Measurements from ENCODE around the gene CABP1. TPM values are rescaled to one million over a fixed set of nuclear protein-coding genes. Genes with fewer than 3 reads are reported as not detected.
A peak's percentile ranks its signal among the peaks of the same experiment; 100 is the strongest.

Gene CABP1
- total and polyA plus RNA-seq, 9 of the 15 experiments (the other 6 are each of a cell fraction or from before 2014, with no cell fraction given) = not detected

- TF ChIP-seq DACH1 (IDR thresholded peaks at IDR 0.05; ENCODE audit: partially characterized antibody) = no peak
- TF ChIP-seq CREB1 (IDR thresholded peaks at IDR 0.05) = no peak
- TF ChIP-seq CREB1 (CRISPR knock-in tag; IDR thresholded peaks at IDR 0.05) = no peak
- no peak for TF ChIP-seq MECOM (CRISPR knock-in tag; IDR thresholded peaks at IDR 0.05)
- TF ChIP-seq ZNF586 (CRISPR knock-in tag; conservative IDR thresholded peaks at IDR 0.05) = no peak
- no peak for TF ChIP-seq HLTF (IDR thresholded peaks at IDR 0.05)
- TF ChIP-seq RAD21 (CRISPR knock-in tag; conservative IDR thresholded peaks at IDR 0.05 in 1 of 2, IDR thresholded peaks at IDR 0.05 in 1 of 2) = no peak
Observed at GRCh38 chr12:120674097-120674636, 33.7 kb downstream of the CABP1 start (continued).

DNA sequence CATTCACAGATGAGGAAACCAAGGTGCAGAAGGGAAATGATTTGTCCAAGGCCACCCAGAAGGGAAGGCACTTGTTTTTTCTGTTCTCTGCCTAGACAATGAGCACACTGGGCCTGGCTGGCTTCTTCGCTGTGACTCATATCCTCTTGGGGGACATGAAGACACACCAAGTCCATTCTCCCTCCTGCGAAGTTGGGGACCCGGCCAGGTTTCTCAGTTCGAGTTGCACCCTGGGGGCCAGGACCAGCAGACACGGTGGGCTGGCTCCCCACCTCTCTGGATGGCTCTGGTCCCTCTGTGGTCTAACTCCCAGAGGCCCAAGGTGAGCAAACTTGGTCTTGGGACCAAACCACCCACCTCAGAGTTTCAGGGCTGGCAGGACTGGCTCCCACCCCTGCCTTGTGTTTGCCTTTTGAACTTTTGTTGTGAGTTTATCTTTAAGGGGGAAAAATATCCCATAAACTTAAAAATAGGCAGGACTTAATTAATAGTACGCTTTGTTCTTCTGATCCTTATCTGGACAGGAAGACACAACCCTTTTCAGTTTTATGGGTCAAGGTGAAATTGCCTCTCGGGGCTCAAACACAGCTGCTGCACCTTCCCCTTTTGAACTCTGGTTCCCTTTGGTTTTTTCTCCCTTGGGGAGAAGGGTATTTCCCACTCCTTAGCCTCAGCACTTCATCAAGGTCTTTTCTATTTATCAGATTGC lies 37.5 kb downstream of the CABP1 start:
- 3% methylated on average over 7 of the region's 7 CpGs for WGBS (ENCODE audit: insufficient coverage, low coverage, missing lambda C conversion rate)
- intact Hi-C loops (cut with micrococcal nuclease) = no loop called here
- H4K20me1 ChIP-seq (replicated peaks; ENCODE audit: control insufficient read depth, insufficient read depth, low read length) = no peaks in the 10 kb centered on the region
- ChIA-PET POLR2A (interaction anchor here (0.6 kb wide), 2 partner anchors 29 to 544 kb away, joined by 3 read pairs; no protein-coding TSS in a partner anchor), CTCF (ENCODE audit: low intra/inter-chr PET ratio) (no interaction called here)
- H3K9me1 ChIP-seq (ENCODE audit: control insufficient read depth, insufficient read depth, low read length) = no peaks in the 10 kb centered on the region
- peak; percentile 47; the same call in 1 of the 3 replicates for ATAC-seq
- no peak overlapping the region for H2AFZ ChIP-seq (ENCODE audit: low read depth, low read length)
- TF ChIP-seq FOSL1 (tag; conservative IDR thresholded peaks at IDR 0.05) (peak; percentile 48; the same call in 1 of the 2 replicates), ZNF3 (CRISPR knock-in tag; IDR thresholded peaks at IDR 0.05) (no peak), ZBTB7A (IDR thresholded peaks at IDR 0.05; ENCODE audit: borderline replicate concordance, control insufficient read depth, low read depth, low read length) (peak; percentile 15; the same call in 1 of the 2 replicates), ESRRA (IDR thresholded peaks at IDR 0.05; ENCODE audit: borderline replicate concordance, low read depth) (no peak), BRCA1 (IDR thresholded peaks at IDR 0.05) (no peak), BRCA1 (CRISPR knock-in tag; IDR thresholded peaks at IDR 0.05) (no peak), ZNF77 (CRISPR knock-in tag; IDR thresholded peaks at IDR 0.05) (no peak), PHB (CRISPR knock-in tag; IDR thresholded peaks at IDR 0.05) (no peak)
- H3K4me1 ChIP-seq (replicated peaks in 1 of 2; ENCODE audit: control insufficient read depth in 2 of 2, insufficient read depth in 2 of 2, low read length in 2 of 2) = no peaks in the 10 kb centered on the region; a peak in 2 of 5 replicates
- no peaks in the 10 kb centered on the region for H3K9me3 ChIP-seq (replicated peaks; ENCODE audit: control insufficient read depth, insufficient read depth, low read depth, low read length)
- no peak overlapping the region for H3K4me2 ChIP-seq (ENCODE audit: insufficient read depth, low read length)
- no peaks in the 10 kb centered on the region for H3K79me2 ChIP-seq (ENCODE audit: control insufficient read depth, insufficient read depth, low read length)
- BruUV-seq (replicated peaks) = no TSS peak
- no peaks in the 10 kb centered on the region for H3K36me3 ChIP-seq (ENCODE audit: control insufficient read depth, insufficient read depth, low read length)
- H3K27me3 ChIP-seq (ENCODE audit: control insufficient read depth in 2 of 2, insufficient read depth in 2 of 2, low read length in 2 of 2) = peaks cover 20 to 42% of the 10 kb centered on the region in 2 experiments
- peak overlapping the region in 1 of 2 experiments; percentile 32; a peak in 1 of 4 replicates for H3K9ac ChIP-seq (ENCODE audit: insufficient read depth in 1 of 2, low read depth in 2 of 2, low read length in 2 of 2)
- peak in 2 of 4 experiments; percentile 22 for DNase-seq (ENCODE audit: extremely low read depth in 1 of 4, low spot score in 3 of 4)
- in situ Hi-C loops (cut with MboI) = no loop called here
- no peak for FAIRE-seq
- H3K27ac ChIP-seq (ENCODE audit: extremely low read depth, low read depth, low read length) = no peak overlapping the region
- H3K4me3 ChIP-seq = no peak overlapping the region
